Lung (tissue), 12 donors: ENCODE measurements around the gene MYLK. TPM values are rescaled to one million over a fixed set of nuclear protein-coding genes. Genes with fewer than 3 reads are reported as not detected.

Experiments
- ATAC-seq: fragments of 200-7000 bp; cut with Tn5 transposase; one replicate; pipeline ENCODE4 v1.9.1; 2020; ENCODE audit warnings: moderate number of reproducible peaks; ENCODE audit not compliant: insufficient read depth, low FRiP score
- DNase-seq, 3 donors: peaks; one replicate each; pipeline ENCODE4 v3.0.0-alpha.2; 2013 to 2017
- H3K27ac ChIP-seq, 2 donors: one replicate each; pipeline ENCODE4 v1.5.1; 2013; ENCODE audit warnings: mild to moderate bottlenecking in 2 of 2, moderate library complexity in 2 of 2, control low read depth in 1 of 2, inconsistent platforms in 1 of 2, low read depth in 1 of 2, low read length in 1 of 2
- H3K27me3 ChIP-seq, 3 donors: one replicate each; pipeline ENCODE4 v1.5.1; 2013; ENCODE audit warnings: low read length in 2 of 3; ENCODE audit not compliant: control insufficient read depth in 3 of 3, insufficient read depth in 3 of 3
- H3K36me3 ChIP-seq, 4 donors: one replicate each; pipeline ENCODE4 v1.5.1; 2013; ENCODE audit warnings: low read length in 4 of 4, mild to moderate bottlenecking in 1 of 4, moderate library complexity in 1 of 4; ENCODE audit not compliant: control insufficient read depth in 4 of 4, insufficient read depth in 4 of 4
- H3K4me1 ChIP-seq, 5 donors: one replicate each; pipeline ENCODE4 v1.5.1; 2013; ENCODE audit warnings: low read length in 5 of 5, mild to moderate bottlenecking in 2 of 5, moderate library complexity in 1 of 5; ENCODE audit not compliant: control insufficient read depth in 5 of 5, insufficient read depth in 5 of 5
- H3K4me3 ChIP-seq: one replicate; pipeline ENCODE4 v1.5.1; 2013; ENCODE audit warnings: mild to moderate bottlenecking, control low read depth, moderate library complexity
- H3K9ac ChIP-seq, 2 donors: one replicate each; pipeline ENCODE4 v1.5.1; 2013; ENCODE audit warnings: low read length in 2 of 2, control low read depth in 1 of 2; ENCODE audit not compliant: insufficient read depth in 1 of 2
- H3K9me3 ChIP-seq, 4 donors: one replicate each; pipeline ENCODE4 v1.5.1; 2013; ENCODE audit warnings: low read length in 3 of 4, mild to moderate bottlenecking in 1 of 4, moderate library complexity in 1 of 4; ENCODE audit not compliant: control insufficient read depth in 4 of 4, insufficient read depth in 3 of 4
- WGBS, 2 donors: extraction: QIAGEN DNeasy Blood & Tissue Kit; methylation state at CpG; one replicate each; pipeline ENCODE4 v1.1.7; 2013; 5-methylcytosine and 5-hydroxymethylcytosine counted together
- polyA plus RNA-seq, 2 donors: library from polyadenylated mRNA; stranded (reverse); fragments of 200-250 nt; gene quantifications; one replicate each; pipeline ENCODE4 v1.2.1, GENCODE V29; 2013
- total RNA-seq, 2 donors: library from RNA; depleted of rRNA in 1 of 2; stranded (reverse); fragments of >200 nt in 1 of 2; gene quantifications; one replicate each; pipeline ENCODE4 v1.2.1, GENCODE V29; 2014 to 2021
- TF ChIP-seq, protein P1 (sequence below): IDR thresholded peaks from 2 replicates; pipeline ENCODE4 v1.5.1; 2012; ENCODE audit warnings: mild to moderate bottlenecking; ENCODE audit errors: control extremely low read depth, extremely low read depth
- donor health status: control.
- donor health status: control.
- donor health status: Bipolar disorder and iron deficiency.
- donor health status: healthy.
- donor health status: DM: yes; HTN: yes; CAD: no.

Gene MYLK
- total and polyA plus RNA-seq, 4 donors = 23.3 to 324 (median 112) TPM

DNA sequence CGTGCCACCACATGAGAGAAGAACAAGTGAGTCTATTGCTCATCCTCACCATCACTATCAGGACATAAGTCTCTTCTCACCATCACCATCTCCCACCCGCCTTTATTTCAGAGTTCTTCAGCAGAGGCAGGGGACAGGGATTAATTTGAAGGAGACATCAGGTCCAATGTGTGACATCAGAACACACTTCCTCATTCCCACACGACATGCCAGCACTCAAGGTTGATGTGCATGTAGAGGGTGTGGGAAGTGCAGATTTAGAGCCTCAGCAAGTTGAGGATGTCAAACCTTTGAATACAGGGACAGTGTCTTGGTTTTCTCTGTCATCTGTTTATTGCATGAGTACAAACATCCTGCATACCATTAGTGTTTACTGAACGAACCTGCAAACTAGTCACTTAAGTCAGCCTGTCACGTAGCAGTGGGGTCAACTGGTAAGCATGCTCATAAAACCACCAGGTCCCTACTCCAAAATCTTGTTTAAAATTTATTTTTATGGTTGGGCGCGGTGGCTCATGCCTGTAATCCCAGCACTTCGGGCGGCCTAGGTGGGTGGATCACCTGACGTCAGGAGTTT is 104.4 kb downstream of the MYLK start:
- Histone ChIP-seq H3K9me3 (no peaks in the 10 kb centered on the region), H3K27me3 (no peaks in the 10 kb centered on the region), H3K36me3 (peaks cover 0 to 10% (median 5%) of the 10 kb centered on the region in 4 donors), H3K4me1 (peaks cover 0 to 69% (median 14%) of the 10 kb centered on the region in 5 donors), H3K9ac (no peak overlapping the region), H3K4me3 (no peak overlapping the region), H3K27ac (peak overlapping the region in 1 of 2 donors; percentile 59)
- DNase-seq (no peak), ATAC-seq (no peak)
- TF ChIP-seq, protein P1, sequence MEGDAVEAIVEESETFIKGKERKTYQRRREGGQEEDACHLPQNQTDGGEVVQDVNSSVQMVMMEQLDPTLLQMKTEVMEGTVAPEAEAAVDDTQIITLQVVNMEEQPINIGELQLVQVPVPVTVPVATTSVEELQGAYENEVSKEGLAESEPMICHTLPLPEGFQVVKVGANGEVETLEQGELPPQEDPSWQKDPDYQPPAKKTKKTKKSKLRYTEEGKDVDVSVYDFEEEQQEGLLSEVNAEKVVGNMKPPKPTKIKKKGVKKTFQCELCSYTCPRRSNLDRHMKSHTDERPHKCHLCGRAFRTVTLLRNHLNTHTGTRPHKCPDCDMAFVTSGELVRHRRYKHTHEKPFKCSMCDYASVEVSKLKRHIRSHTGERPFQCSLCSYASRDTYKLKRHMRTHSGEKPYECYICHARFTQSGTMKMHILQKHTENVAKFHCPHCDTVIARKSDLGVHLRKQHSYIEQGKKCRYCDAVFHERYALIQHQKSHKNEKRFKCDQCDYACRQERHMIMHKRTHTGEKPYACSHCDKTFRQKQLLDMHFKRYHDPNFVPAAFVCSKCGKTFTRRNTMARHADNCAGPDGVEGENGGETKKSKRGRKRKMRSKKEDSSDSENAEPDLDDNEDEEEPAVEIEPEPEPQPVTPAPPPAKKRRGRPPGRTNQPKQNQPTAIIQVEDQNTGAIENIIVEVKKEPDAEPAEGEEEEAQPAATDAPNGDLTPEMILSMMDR = no peak
- 84% methylated on average over 10 of the region's 10 CpGs for WGBS, 2 donors

DNA sequence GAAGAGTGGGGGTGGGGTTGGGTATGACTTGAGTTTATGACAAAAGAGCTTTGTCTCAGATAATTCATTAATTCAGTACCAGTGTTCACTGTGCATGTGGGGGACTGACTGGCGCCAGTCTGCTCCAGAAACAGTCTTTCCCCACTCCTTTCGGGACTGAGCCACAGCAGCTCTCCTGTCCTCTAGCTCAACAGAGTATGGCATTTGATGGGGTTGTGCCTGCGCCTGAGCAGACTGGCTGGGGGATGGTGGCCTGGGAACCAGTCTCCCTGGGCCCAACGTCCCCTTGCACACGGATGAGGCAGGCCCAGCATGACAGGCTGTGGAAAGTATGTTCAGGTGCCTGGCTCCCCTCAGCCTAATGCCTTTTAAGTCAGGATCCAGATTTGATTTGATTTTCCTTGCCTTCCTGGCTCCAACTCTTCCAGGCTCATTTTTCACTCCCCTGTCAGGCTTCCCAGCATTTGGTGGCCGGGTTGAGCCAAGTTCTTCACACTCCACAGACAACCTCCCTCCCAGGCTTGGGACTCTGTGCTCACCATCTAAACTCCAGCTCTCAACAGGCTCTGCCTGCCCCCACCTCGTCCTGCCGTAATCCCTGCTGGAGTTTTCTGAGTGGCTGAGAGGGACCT is 105.0 kb downstream of the MYLK start:
- TF ChIP-seq, protein P1 = no peak
- Histone ChIP-seq H3K9me3 (no peaks in the 10 kb centered on the region), H3K4me3 (no peak overlapping the region), H3K27ac (no peak overlapping the region), H3K27me3 (no peaks in the 10 kb centered on the region), H3K4me1 (peaks cover 0 to 69% (median 14%) of the 10 kb centered on the region in 5 donors), H3K36me3 (peaks cover 0 to 10% (median 5%) of the 10 kb centered on the region in 4 donors), H3K9ac (no peak overlapping the region)
- no peak for ATAC-seq
- DNase-seq = peak in 2 of 3 donors; percentile 58 to 64
- 79 to 83% methylated on average over 8 of the region's 8 CpGs for WGBS, 2 donors

DNA sequence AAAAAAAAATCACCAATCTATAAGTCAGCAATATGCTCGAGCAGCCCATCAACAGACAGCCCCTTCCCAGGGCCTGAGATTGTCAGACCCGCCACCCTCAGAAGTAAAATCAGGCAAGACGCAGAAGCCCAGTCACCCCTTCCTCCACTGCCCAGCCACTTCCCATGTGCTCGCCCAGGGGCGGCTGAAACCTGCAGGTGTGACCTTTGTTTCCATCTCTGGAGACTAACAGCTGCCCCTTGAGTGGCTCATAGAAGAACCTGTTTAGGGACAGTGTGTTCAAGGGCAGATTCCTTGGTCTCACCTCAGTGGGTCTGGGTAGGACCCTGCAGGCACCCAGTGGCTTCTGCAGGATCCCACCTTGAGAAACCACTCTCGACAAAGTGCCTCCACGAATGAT is 105.6 kb downstream of the MYLK start:
- no peak overlapping the region for H3K27ac ChIP-seq
- H3K9me3 ChIP-seq = no peaks in the 10 kb centered on the region
- no peak overlapping the region for H3K9ac ChIP-seq
- ATAC-seq = no peak
- no peak overlapping the region for H3K4me3 ChIP-seq
- no peak for DNase-seq
- TF ChIP-seq, protein P1 = no peak
- H3K4me1 ChIP-seq = peaks cover 0 to 67% (median 12%) of the 10 kb centered on the region in 5 donors
- 93 to 94% methylated on average over 7 of the region's 7 CpGs for WGBS, 2 donors
- H3K36me3 ChIP-seq = peaks cover 0 to 10% (median 5%) of the 10 kb centered on the region in 4 donors
- H3K27me3 ChIP-seq = no peaks in the 10 kb centered on the region
